Keratinocyte (primary cell): Measurements from ENCODE around the gene PABPN1L. TPM values are rescaled to one million over a fixed set of nuclear protein-coding genes. Genes with fewer than 3 reads are reported as not detected.

Source experiments
- DNase-seq: peaks from one replicate; pipeline ENCODE4 v3.0.0-alpha.2; 2011; ENCODE audit warnings: low read depth, missing footprints, low spot score
- FAIRE-seq: peaks from 2 replicates; lab custom pipeline; 2011; peaks lifted over from hg19 to GRCh38; lab: Jason Lieb, UNC
- H2AFZ ChIP-seq: 2 replicates; pipeline ENCODE4 v1.6.0; 2012; ENCODE audit warnings: low read length, control low read depth, inconsistent platforms; ENCODE audit not compliant: control insufficient read depth
- H3K27ac ChIP-seq: 2 replicates; pipeline ENCODE4 v1.5.1; 2011; ENCODE audit warnings: low read length; ENCODE audit not compliant: control insufficient read depth, insufficient read depth
- H3K27me3 ChIP-seq: 3 replicates; pipeline ENCODE4 v1.6.0; 2011; ENCODE audit warnings: low read length; ENCODE audit not compliant: control insufficient read depth, insufficient read depth; ENCODE audit errors: extremely low read depth
- H3K36me3 ChIP-seq, 2 experiments: 2 replicates in 1 of 2; 3 replicates in 1 of 2; pipeline ENCODE4 v1.5.1; 2011; ENCODE audit warnings: low read length in 2 of 2, mild to moderate bottlenecking in 1 of 2; ENCODE audit not compliant: control insufficient read depth in 2 of 2, insufficient read depth in 2 of 2; ENCODE audit errors: extremely low read depth in 1 of 2
- H3K4me1 ChIP-seq: 3 replicates; pipeline ENCODE4 v1.5.1; 2011; ENCODE audit warnings: low read length; ENCODE audit not compliant: control insufficient read depth, insufficient read depth; ENCODE audit errors: extremely low read depth
- H3K4me2 ChIP-seq: 3 replicates; pipeline ENCODE4 v1.6.0; 2011; ENCODE audit warnings: low read depth, low read length; ENCODE audit not compliant: control insufficient read depth, insufficient read depth; ENCODE audit errors: extremely low read depth
- H3K4me3 ChIP-seq, 3 experiments: fragments of 200-600 bp in 1 of 3; sonication (generic) in 1 of 3; 2 replicates in 2 of 3; 3 replicates in 1 of 3; pipeline ENCODE4 v1.5.1; 2011 to 2016; ENCODE audit warnings: low read length in 3 of 3, mild to moderate bottlenecking in 3 of 3, control low read depth in 2 of 3, inconsistent platforms in 1 of 3, low read depth in 1 of 3, mixed read lengths in 1 of 3, mixed run types in 1 of 3, moderate library complexity in 1 of 3; ENCODE audit not compliant: control insufficient read depth in 2 of 3, insufficient read depth in 2 of 3; ENCODE audit errors: extremely low read depth in 1 of 3
- H3K79me2 ChIP-seq: 2 replicates; pipeline ENCODE4 v1.6.0; 2012; ENCODE audit warnings: low read length; ENCODE audit not compliant: control insufficient read depth, insufficient read depth
- H3K9ac ChIP-seq: 3 replicates; pipeline ENCODE4 v1.6.0; 2011; ENCODE audit warnings: low read length; ENCODE audit not compliant: control insufficient read depth, insufficient read depth; ENCODE audit errors: extremely low read depth
- H3K9me1 ChIP-seq: 3 replicates; pipeline ENCODE4 v1.6.0; 2011; ENCODE audit warnings: low read length; ENCODE audit not compliant: control insufficient read depth, insufficient read depth; ENCODE audit errors: extremely low read depth
- H3K9me3 ChIP-seq: 2 replicates; pipeline ENCODE4 v1.5.1; 2012; ENCODE audit warnings: low read depth, low read length; ENCODE audit not compliant: control insufficient read depth
- H4K20me1 ChIP-seq: 3 replicates; pipeline ENCODE4 v1.6.0; 2011; ENCODE audit warnings: low read length; ENCODE audit not compliant: control insufficient read depth, insufficient read depth; ENCODE audit errors: extremely low read depth
- EZH2 ChIP-seq: IDR thresholded peaks from one replicate; pipeline ENCODE4 v1.6.1; 2012; ENCODE audit warnings: inconsistent platforms, mild to moderate bottlenecking, low read length, moderate library complexity
- dilution Hi-C: fragments of 300-500 bp; cut with MboI; formaldehyde crosslinking; loops from one replicate; pipeline ENCODE4 v1.7.0; 2020; ENCODE audit warnings: low sequenced_read_pairs; ENCODE audit not compliant: extremely low pct_ligation_motif_present
- polyA plus RNA-seq, 5 experiments: library from polyadenylated mRNA; depleted of rRNA in 3 of 5; stranded (reverse) in 3 of 5; stranded (forward) in 1 of 5; unstranded in 1 of 5; fragments of >200 nt; gene quantifications; 1 replicate in 1 of 5; 2 replicates in 3 of 5; 3 replicates in 1 of 5; pipeline versions ENCODE4 v1.2.1 to v1.2.3, GENCODE V29; 2011 to 2012; ENCODE audit warnings: missing spikeins in 2 of 5, low read depth in 1 of 5, low replicate concordance in 1 of 5
- TF ChIP-seq, protein P1 (sequence below), 3 experiments: IDR thresholded peaks in 1 of 3; conservative IDR thresholded peaks in 1 of 3; optimal IDR thresholded peaks in 1 of 3; 2 replicates in 2 of 3; 3 replicates in 1 of 3; pipeline versions ENCODE3 to v1.5.1; 2011; ENCODE audit warnings: low read length in 3 of 3, mild to moderate bottlenecking in 3 of 3, moderate library complexity in 2 of 3, control low read depth in 1 of 3, inconsistent platforms in 1 of 3; ENCODE audit not compliant: insufficient read depth in 2 of 3; ENCODE audit errors: extremely low read depth in 1 of 3

The PABPN1L gene
- polyA plus RNA-seq, 1 donor (not counting 4 experiments of a cell fraction or from before 2014, with no cell fraction given), result not detected

DNA sequence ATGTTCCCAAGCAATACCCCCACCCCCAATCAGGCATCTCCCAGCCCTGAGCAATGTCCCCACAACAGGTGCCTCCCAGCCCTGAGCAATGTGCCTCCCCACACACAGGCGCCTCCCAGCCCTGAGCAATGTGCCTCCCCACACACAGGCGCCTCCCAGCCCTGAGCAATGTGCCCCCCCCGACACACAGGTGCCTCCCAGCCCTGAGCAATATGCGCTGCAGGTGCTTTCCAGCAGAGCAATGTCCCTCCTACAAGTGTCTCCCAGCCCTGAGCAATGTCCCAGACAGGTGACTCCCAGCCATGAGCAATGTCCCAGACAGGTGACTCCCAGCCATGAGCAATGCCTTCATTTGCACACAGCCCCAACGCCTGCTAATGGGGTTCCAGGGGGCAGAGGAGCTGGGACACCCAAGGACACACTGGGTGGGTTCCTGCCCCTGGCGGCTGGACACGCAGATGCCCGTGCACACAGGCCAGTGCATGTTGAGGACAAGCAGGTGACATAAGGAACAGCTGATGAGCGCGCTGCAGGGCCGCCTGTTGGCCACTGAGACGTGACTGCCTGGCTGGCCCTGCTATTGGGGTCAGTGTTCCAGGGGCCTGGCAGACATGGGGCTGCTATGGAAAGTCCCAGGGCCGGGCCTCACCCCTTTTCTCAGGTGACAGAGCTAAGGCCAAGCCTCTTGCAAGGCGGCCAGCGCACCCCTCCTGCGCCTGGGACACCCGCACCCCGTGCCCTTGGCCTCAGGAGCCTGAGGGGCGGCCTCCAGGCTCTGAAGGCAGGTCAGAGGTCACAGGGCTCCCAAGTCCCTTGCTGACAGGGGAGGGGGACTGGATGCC, 26.9 kb upstream of the PABPN1L start:
- H3K9ac ChIP-seq, result no peak overlapping the region
- FAIRE-seq, result no peak
- no peak overlapping the region for H3K4me3 ChIP-seq
- peaks cover 17% of the 10 kb centered on the region for H3K27me3 ChIP-seq
- no peak for TF ChIP-seq EZH2
- TF ChIP-seq, protein P1, sequence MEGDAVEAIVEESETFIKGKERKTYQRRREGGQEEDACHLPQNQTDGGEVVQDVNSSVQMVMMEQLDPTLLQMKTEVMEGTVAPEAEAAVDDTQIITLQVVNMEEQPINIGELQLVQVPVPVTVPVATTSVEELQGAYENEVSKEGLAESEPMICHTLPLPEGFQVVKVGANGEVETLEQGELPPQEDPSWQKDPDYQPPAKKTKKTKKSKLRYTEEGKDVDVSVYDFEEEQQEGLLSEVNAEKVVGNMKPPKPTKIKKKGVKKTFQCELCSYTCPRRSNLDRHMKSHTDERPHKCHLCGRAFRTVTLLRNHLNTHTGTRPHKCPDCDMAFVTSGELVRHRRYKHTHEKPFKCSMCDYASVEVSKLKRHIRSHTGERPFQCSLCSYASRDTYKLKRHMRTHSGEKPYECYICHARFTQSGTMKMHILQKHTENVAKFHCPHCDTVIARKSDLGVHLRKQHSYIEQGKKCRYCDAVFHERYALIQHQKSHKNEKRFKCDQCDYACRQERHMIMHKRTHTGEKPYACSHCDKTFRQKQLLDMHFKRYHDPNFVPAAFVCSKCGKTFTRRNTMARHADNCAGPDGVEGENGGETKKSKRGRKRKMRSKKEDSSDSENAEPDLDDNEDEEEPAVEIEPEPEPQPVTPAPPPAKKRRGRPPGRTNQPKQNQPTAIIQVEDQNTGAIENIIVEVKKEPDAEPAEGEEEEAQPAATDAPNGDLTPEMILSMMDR (optimal IDR thresholded peaks at IDR 0.05 in 1 of 3, IDR thresholded peaks at IDR 0.05 in 1 of 3, conservative IDR thresholded peaks at IDR 0.05 in 1 of 3; ENCODE audit: extremely low read depth in 1 of 3, insufficient read depth in 2 of 3, low read length in 3 of 3), result no peak
- H3K4me1 ChIP-seq, result no peaks in the 10 kb centered on the region
- H3K79me2 ChIP-seq, result no peaks in the 10 kb centered on the region
- H4K20me1 ChIP-seq, result no peaks in the 10 kb centered on the region
- DNase-seq, result no peak
- no peak overlapping the region for H2AFZ ChIP-seq
- H3K36me3 ChIP-seq, result no peaks in the 10 kb centered on the region
- H3K27ac ChIP-seq, result no peak overlapping the region
- H3K9me1 ChIP-seq, result no peaks in the 10 kb centered on the region
- H3K9me3 ChIP-seq, result no peaks in the 10 kb centered on the region
- dilution Hi-C loops, result no loop called here
- no peak overlapping the region for H3K4me2 ChIP-seq

DNA sequence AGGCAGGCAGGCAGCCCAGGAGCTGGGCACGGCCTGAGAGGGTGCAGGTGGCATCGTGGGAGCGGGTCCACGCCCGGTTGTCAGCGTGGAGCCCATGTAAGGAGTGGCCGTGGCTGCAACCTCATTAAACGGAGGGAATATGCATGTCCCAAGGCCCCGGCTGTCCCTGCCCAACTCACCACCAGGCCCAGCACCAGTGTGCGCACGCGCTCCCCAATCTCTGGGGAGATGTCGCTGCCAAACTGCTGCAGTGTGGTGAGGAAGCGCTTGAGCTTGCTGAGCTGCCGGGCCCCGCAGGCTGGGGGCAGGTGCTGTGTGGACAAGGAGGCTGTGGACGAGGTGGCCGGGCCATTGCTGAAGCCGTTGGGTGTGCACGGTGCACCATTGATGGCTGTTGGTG, 25.6 kb upstream of the PABPN1L start:
- H3K9me1 ChIP-seq, result no peaks in the 10 kb centered on the region
- H4K20me1 ChIP-seq, result no peaks in the 10 kb centered on the region
- no peaks in the 10 kb centered on the region for H3K36me3 ChIP-seq
- DNase-seq (no peak), FAIRE-seq (no peak)
- peaks cover 10% of the 10 kb centered on the region for H3K27me3 ChIP-seq
- dilution Hi-C loops, result no loop called here
- no peak overlapping the region for H3K4me3 ChIP-seq
- no peaks in the 10 kb centered on the region for H3K9me3 ChIP-seq
- no peak overlapping the region for H2AFZ ChIP-seq
- no peak overlapping the region for H3K9ac ChIP-seq
- H3K4me1 ChIP-seq, result no peaks in the 10 kb centered on the region
- no peak overlapping the region for H3K4me2 ChIP-seq
- H3K27ac ChIP-seq, result no peak overlapping the region
- no peaks in the 10 kb centered on the region for H3K79me2 ChIP-seq
- TF ChIP-seq, protein P1 (optimal IDR thresholded peaks at IDR 0.05 in 1 of 3, IDR thresholded peaks at IDR 0.05 in 1 of 3, conservative IDR thresholded peaks at IDR 0.05 in 1 of 3; ENCODE audit: extremely low read depth in 1 of 3, insufficient read depth in 2 of 3, low read length in 3 of 3), result no peak
- no peak for TF ChIP-seq EZH2
